Activated naive CD4-positive, alpha-beta T cell treated with anti-CD3 and anti-CD28 coated beads, Interleukin-2, amount 50 U/mL, for 16 hours (primary cell): ENCODE measurements around the gene NQO1.
"Not testable (repeated sequence)": the region's sequence is repeated elsewhere in the genome, so short reads cannot be mapped to it uniquely, and the experiment has no call there.

Experiments used
- DNase-seq: peaks from one replicate; pipeline ENCODE4 v3.0.0-alpha.2; 2020

The NQO1 gene

DNA sequence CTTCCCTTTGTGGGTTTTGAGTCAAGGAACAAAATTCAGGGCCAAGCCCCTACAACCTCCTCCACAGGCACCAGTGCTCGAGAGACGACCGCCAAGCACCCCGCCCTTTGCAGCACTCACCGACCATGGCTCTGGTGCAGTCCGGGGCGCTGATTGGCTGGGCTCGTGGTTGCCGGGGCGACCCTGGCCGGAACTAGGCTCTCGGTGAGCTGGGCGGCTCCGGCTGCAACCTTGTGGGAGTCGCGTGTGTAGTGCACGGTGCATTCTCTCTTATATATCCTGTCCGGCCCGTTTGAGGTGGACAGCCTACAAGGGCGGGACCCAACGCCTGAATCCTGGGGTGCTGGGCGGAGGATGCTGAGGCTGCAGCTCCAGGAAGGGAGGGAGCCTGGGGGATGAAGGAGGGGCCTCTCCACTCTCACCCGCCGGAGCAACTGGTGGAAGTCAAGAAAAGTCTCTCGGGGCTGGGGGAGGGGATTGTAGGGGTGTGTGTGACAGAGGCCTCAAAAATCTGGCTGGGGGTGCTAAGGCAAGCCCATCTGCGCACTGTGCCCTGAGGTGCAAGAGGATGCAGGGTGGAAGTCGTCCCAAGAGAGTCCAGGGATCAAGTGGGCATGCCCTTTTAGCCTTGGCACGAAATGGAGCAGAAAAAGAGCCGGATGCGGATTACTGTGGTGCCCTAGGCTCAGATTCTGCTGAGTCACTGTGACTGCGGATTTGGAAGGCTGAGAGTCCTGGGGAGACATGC is at the start of gene NQO1:
NQO1 (minus strand) TSS at position 248 of the 748 bp plus-strand sequence; CDS start at position 127, 121 bp downstream.
- DNase-seq, result peak; percentile 86

DNA sequence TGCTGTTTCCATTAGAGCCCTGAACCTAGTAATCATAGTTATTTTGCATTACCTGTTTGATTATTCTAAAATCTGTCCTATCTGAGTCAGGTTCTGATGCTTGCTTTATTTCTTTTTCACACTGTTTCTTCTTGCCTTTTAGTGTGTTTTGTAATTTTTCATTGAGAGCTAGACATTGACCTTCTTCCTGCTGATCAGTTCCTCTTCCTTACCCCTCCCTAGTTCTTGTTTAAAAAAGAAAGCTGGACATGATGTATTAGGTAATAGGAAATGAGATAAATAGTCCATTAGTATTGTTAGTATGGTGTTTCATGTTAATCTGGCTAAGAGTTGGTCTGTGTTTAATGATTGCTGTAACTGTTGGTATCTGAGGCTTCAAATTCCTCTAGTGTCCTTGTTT is 49.2 kb upstream of the NQO1 start:
- DNase-seq, result no peak

- no peak for DNase-seq
Observed at GRCh38 chr16:69773260-69773947, 47.0 kb upstream of the NQO1 start.

DNA sequence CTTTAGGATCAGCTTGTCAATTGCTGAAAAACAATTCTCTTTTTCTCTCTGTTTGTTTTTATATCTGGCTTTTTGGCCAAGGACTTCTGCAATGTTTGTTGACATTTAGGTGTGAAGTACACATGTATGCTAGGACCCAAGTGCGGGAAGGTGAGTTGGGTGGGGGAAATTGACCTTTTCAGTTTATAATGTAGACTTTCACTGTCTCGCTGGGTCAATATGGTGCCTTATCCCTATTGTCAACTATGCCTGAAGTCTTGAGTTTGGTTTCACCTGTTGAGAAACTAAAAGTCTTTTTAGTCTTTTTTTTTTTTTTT is 45.2 kb upstream of the NQO1 start:
- no peak for DNase-seq

GRCh38 chr16:69769404-69769803 is 43.0 kb upstream of the NQO1 start:
- no peak for DNase-seq

DNA sequence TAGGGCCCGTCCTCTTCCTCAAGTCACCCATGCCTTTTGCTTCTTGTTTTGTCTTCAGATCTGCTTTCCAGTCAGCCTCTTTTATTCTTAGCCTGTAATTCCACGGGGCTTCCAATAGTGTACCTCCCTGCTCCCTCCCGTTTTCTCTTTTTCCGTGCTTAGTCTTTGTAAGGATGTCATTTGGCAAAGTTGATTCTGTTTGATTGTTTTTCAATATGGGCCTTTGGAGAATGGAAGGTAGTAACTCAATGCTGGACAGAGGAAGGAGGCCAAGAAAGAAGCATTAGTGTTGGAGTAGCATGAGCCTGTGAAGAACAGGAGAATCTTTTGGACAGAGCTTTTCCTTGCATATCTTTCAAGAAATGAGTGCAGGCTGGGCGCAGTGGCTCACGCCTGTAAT is 42.3 kb upstream of the NQO1 start:
- DNase-seq, result no peak

DNA sequence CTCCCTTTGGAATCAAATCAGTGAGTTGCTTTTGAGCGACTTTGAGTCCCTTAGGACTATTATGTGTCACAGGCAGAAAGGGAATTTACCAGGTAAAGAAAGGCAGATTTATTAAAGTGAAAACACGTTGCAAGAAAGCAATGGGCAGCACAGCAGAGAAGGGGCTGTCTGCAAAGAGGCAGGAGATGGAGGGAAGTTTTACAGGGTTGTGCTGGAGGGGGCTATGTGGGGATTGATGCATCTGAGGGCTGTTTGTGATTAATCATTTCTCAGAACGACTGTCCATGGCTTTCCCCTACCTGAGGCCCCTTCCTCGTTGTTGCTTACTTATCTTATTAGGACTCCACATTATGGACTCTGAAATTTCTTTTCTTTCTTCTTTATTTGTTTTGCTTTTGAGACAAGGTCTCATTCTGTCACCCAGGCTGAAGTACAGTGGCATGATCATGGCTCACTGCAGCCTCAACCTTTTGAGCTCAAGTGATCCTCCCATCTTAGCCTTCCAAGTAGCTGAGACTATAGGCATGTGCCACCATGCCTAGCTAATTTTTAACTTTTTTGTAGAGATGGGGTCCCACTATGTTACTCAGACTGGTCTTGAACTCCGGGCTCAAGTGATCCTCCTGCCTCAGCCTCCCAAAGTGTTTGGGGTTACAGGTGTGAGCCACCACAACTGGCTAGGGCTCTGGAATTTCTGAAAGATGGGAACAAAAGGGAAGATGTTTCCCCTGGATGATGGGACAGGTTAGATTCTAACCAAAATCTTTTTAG is 41.3 kb upstream of the NQO1 start:
- no peak for DNase-seq

DNA sequence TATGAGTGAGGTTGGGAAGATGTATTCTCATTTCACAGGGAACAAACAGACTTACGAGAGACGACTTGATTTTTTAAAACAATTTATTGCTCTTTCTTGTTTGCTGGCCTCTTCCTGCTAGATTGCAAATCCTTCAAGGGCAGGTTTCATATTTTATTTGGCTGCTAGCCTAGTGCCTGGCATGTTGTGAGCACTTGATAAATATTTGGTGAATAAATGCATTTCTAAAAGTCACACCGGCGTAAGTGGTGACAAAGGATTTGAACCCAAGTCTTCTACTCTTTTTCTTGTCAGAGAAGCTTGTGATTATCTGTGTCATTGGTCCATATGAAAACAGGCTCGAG is 37.2 kb upstream of the NQO1 start:
- DNase-seq, result no peak

DNA sequence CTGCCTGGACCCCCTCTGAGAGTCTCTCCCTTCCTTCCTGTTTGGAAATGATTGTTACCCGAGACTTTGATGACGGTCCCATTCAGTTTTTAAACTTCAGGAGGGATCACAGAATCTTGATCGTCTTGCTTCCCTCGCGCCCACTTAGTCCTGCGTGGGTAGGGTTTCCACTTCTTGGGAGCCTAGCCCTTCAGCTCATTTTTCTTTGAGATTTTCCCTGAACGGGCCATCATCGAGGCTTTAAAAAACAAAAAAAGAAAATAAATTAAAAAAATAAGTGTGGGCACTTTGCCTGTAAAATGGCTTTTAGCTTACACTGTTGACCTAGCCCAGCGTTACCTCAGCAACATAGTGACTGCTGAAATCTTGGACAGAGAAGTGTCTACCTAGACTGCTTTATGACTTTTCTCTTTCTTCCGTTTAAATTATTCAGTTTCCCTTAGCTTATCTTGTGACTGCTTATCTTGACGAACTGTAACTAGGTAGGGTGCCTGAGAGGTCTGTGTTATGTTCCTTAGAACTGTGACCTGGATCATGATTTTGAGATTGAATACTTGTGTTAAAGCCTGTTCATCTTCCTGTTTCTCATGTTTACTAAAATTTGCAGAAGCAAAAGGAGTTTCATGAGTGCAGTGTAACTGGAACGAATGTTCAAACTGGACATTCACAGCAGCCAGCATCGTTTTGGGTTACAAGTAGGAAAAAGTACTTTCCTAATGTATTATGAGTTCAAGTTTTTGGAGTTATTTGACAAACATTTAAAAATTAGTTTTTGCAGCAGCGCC is 36.6 kb upstream of the NQO1 start:
- DNase-seq, result no peak

- peak; percentile 79 for DNase-seq
Observed at GRCh38 chr16:69761983-69762813, 35.8 kb upstream of the NQO1 start, which contains the start of gene WWP2. TSS of gene WWP2 (plus strand) at chr16:69762332. CDS start at chr16:69787011, 24,679 bp downstream.

GRCh38 chr16:69757375-69757774 is 31.0 kb upstream of the NQO1 start:
- not testable (repeated sequence) for DNase-seq

DNA sequence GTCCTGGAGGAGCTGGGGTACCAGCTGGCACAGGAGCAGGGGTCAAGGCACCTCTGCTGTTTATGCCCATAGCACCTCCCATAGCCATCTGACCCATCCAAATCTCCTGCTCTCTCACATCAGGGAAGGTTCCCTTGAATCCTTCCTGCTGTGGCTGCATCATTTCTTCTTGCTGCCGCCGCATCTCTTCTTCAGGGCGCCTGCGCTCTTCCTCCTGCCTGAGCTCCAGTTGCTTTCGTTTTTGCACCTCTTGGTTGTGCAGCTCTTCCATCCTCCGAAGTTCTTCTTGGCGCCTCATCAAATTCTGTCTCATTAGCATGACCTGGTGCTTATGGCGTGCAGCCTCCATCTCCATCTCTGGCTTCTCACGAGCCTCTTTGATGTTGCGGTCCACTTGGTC is 30.3 kb upstream of the NQO1 start:
- no peak for DNase-seq

- DNase-seq, result peak; percentile 97
Observed at GRCh38 chr16:69754469-69755310, 28.3 kb upstream of the NQO1 start, which contains the start of gene NOB1. TSS of gene NOB1 (minus strand) at chr16:69754926. CDS start at chr16:69754910, 16 bp downstream.

GRCh38 chr16:69754143-69754468 is 27.7 kb upstream of the NQO1 start:
- no peak for DNase-seq

GRCh38 chr16:69748694-69749345 is 22.5 kb upstream of the NQO1 start:
- DNase-seq, result no peak

- no peak for DNase-seq
Observed at GRCh38 chr16:69747115-69747514, 20.8 kb upstream of the NQO1 start.

- no peak for DNase-seq
Observed at GRCh38 chr16:69745959-69746358, 19.6 kb upstream of the NQO1 start.

- no peak for DNase-seq
Observed at GRCh38 chr16:69745232-69745612, 18.9 kb upstream of the NQO1 start.

DNA sequence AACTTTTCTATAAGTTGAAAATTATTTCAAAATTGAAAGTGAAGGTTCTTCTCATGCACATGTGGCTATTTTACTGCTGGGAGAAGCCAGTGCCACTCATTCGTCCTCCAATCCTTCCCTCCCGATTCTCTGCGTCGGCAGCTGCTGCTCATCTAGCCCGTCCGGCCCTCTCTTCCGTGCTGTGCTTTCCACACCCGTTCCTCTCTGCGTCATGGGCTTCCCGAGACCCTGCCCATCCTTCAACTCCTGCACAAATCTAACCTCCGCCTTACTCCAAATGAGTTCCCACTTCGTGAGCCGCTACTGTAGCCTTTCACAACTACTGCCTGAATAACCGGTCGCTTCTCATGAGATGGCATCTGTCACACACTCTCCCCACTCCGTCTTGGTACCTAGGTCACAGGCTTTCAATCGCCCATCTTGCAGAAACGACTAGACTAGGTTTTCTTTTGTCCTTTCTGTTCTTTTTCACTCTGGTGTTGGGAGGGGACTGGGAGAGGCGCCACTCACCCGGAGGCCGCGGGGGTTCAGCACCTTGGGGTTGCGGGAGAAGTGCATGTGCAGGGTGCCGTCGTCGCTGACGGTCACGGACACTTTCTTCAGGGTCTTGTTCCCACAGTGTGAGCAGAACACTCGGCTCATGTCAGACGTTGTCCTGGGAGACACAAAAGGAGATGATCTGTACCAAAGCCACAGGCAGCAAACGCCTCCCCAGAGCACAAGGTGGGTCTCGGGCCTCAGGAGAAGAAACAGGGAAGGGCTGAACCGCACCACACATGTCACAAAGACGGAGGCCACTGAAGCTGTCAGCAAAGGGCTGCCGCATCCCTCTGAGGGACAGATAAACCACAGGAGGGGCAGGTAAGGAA is 18.2 kb upstream of the NQO1 start:
- no peak for DNase-seq
